ENCODE measurements around the gene SUV39H1. TPM values are rescaled to one million over a fixed set of nuclear protein-coding genes. Genes with fewer than 3 reads are reported as not detected.
"Not testable (repeated sequence)": the region's sequence is repeated elsewhere in the genome, so short reads cannot be mapped to it uniquely, and the experiment has no call there.

Gene SUV39H1
- total RNA-seq, 1 donor, result 8.5 TPM

GRCh38 chrX:48665991-48666390 is 30.5 kb upstream of the SUV39H1 start:
- TF ChIP-seq CTCF (IDR thresholded peaks at IDR 0.05; ENCODE audit: insufficient read depth, low read length), result no peak
- no peak overlapping the region for H3K4me3 ChIP-seq (ENCODE audit: low read depth, low read length)
- DNase-seq (ENCODE audit: low read depth), result peak; percentile 28

- H3K4me3 ChIP-seq (ENCODE audit: low read depth, low read length), result no peak overlapping the region
- DNase-seq (ENCODE audit: low read depth), result no peak
- no peak for TF ChIP-seq CTCF (IDR thresholded peaks at IDR 0.05; ENCODE audit: insufficient read depth, low read length)
Observed at GRCh38 chrX:48666649-48667048, 29.9 kb upstream of the SUV39H1 start.

GRCh38 chrX:48667509-48667908 is 29.0 kb upstream of the SUV39H1 start:
- H3K4me3 ChIP-seq (ENCODE audit: low read depth, low read length), result no peak overlapping the region
- DNase-seq (ENCODE audit: low read depth), result no peak
- TF ChIP-seq CTCF (IDR thresholded peaks at IDR 0.05; ENCODE audit: insufficient read depth, low read length), result no peak

- H3K4me3 ChIP-seq (ENCODE audit: low read depth, low read length); DNase-seq (ENCODE audit: low read depth): not testable (repeated sequence)
Observed at GRCh38 chrX:48668187-48668586, 28.3 kb upstream of the SUV39H1 start.

GRCh38 chrX:48676106-48676892 is 20.2 kb upstream of the SUV39H1 start:
- TF ChIP-seq CTCF (IDR thresholded peaks at IDR 0.05; ENCODE audit: insufficient read depth, low read length), result no peak
- H3K4me3 ChIP-seq (ENCODE audit: low read depth, low read length), result peak overlapping the region; percentile 77
- peak; percentile 75 for DNase-seq (ENCODE audit: low read depth)

- no peak for DNase-seq (ENCODE audit: low read depth)
- H3K4me3 ChIP-seq (ENCODE audit: low read depth, low read length), result peak overlapping the region; percentile 75
- TF ChIP-seq CTCF (IDR thresholded peaks at IDR 0.05; ENCODE audit: insufficient read depth, low read length), result no peak
Observed at GRCh38 chrX:48676893-48677270, 19.7 kb upstream of the SUV39H1 start.

GRCh38 chrX:48677516-48677915 is 19.0 kb upstream of the SUV39H1 start:
- no peak for DNase-seq (ENCODE audit: low read depth)
- TF ChIP-seq CTCF (IDR thresholded peaks at IDR 0.05; ENCODE audit: insufficient read depth, low read length), result no peak
- H3K4me3 ChIP-seq (ENCODE audit: low read depth, low read length), result peak overlapping the region; percentile 75

- DNase-seq (ENCODE audit: low read depth); H3K4me3 ChIP-seq (ENCODE audit: low read depth, low read length): not testable (repeated sequence)
Observed at GRCh38 chrX:48680467-48680866, 16.1 kb upstream of the SUV39H1 start.

GRCh38 chrX:48680925-48681324 is 15.6 kb upstream of the SUV39H1 start:
- DNase-seq (ENCODE audit: low read depth); H3K4me3 ChIP-seq (ENCODE audit: low read depth, low read length): not testable (repeated sequence)

All from fibroblast of the aortic adventitia (primary cell).